DMS 273 (cell line): ENCODE results near the gene TSSK6.
A peak's percentile ranks its signal among the peaks of the same experiment; 100 is the strongest.

Experiments used
- DNase-seq: peaks from one replicate; lab custom pipeline; 2025; ENCODE audit not compliant: unreplicated experiment; lab: John Stamatoyannopoulos, UW

TSSK6 gene

GRCh38 chr19:19507354-19507753, 8.0 kb downstream of the TSSK6 start:
- no peak for DNase-seq

- no peak for DNase-seq
Observed at GRCh38 chr19:19506592-19506991, 8.8 kb downstream of the TSSK6 start.

- no peak for DNase-seq
Observed at GRCh38 chr19:19505669-19506326, 9.6 kb downstream of the TSSK6 start.

- no peak for DNase-seq
Observed at GRCh38 chr19:19504754-19505668, 10.3 kb downstream of the TSSK6 start.

GRCh38 chr19:19502808-19503602, 12.3 kb downstream of the TSSK6 start:
- DNase-seq: no peak

GRCh38 chr19:19502281-19502680, 13.1 kb downstream of the TSSK6 start:
- DNase-seq: no peak

- no peak for DNase-seq
Observed at GRCh38 chr19:19501798-19502197, 13.6 kb downstream of the TSSK6 start.

- no peak for DNase-seq
Observed at GRCh38 chr19:19500975-19501644, 14.2 kb downstream of the TSSK6 start.

GRCh38 chr19:19499272-19499995, 15.9 kb downstream of the TSSK6 start:
- DNase-seq: no peak

GRCh38 chr19:19498255-19498991, 16.9 kb downstream of the TSSK6 start:
- DNase-seq: no peak

- no peak for DNase-seq
Observed at GRCh38 chr19:19495614-19496603, 19.4 kb downstream of the TSSK6 start.

- no peak for DNase-seq
Observed at GRCh38 chr19:19493841-19494546, 21.4 kb downstream of the TSSK6 start.

- DNase-seq: no peak
Observed at GRCh38 chr19:19492026-19492610, 23.2 kb downstream of the TSSK6 start.

GRCh38 chr19:19491321-19492025, 23.9 kb downstream of the TSSK6 start:
- no peak for DNase-seq

GRCh38 chr19:19490214-19490968, 25.0 kb downstream of the TSSK6 start:
- peak; percentile 88 for DNase-seq

- no peak for DNase-seq
Observed at GRCh38 chr19:19489804-19490204, 25.5 kb downstream of the TSSK6 start.
